ENCODE measurements around the gene PCDH12.

The PCDH12 gene

DNA sequence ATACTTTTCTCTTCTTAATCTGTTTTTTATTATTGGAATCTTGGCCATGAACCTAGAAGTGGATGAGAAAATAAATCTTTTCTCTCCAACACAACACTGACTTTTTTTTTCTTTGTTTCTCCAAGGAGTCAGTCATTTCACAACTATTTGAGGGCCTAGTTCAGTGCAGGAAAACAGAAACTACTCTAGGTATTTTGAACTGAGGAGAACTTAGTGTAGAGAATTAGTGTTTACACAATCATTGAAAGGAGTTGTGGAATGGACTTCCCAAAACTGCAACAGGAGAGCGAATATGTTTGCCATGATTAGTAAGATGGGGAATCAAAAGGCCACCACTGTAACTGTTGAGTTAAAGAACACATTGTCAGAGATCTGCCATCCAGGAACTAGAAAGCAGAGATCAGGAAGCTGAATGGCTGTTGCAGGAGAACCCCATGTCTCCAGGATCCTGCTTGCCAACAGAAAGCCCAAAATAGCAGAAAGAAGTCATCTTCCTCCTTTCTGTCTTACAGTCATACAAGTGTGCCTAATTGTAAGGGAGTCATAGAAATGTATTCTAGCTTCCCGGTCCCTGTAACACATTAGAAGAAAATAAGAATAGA, 59.5 kb downstream of the PCDH12 start:
- no peak for DNase-seq (ENCODE audit: insufficient read length)
- FAIRE-seq: no peak
- TF ChIP-seq POLR2A (IDR thresholded peaks at IDR 0.05; ENCODE audit: low read depth, low read length): no peak
- no peak for TF ChIP-seq TAF1 (IDR thresholded peaks at IDR 0.05; ENCODE audit: borderline replicate concordance, low read depth, low read length)
- no peak for TF ChIP-seq POLR2AphosphoS5 (IDR thresholded peaks at IDR 0.05; ENCODE audit: low read depth, low read length)

DNA sequence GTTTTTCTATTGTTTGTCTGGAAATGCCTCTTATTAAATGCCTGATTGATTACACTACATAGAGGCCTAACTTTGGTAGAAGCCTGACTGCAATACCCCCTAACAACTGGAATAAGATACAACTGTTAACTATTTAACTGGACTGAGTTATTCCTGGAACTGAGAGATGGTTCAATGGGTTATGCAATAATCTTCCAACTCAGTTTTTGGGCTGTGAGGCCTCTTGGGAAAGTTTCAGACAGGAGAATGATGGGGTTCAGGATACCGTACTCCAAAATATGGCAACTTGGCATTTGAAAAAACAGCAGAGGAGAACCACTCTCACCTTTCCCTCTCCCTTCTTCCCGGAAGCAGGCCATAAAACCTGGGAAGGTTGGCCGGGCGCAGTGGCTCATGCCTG, 60.6 kb downstream of the PCDH12 start:
- DNase-seq (ENCODE audit: insufficient read length) (no peak), FAIRE-seq (no peak)
- TF ChIP-seq TAF1 (IDR thresholded peaks at IDR 0.05; ENCODE audit: borderline replicate concordance, low read depth, low read length) (no peak), POLR2A (IDR thresholded peaks at IDR 0.05; ENCODE audit: low read depth, low read length) (no peak), POLR2AphosphoS5 (IDR thresholded peaks at IDR 0.05; ENCODE audit: low read depth, low read length) (no peak)

Data from GM12892 (cell line).